NT2/D1 (cell line): ENCODE data around the gene CAPZA2.

Experiments used
- DNase-seq: peaks from one replicate; pipeline ENCODE4 v3.0.0-alpha.2; 2011; ENCODE audit warnings: low read depth, low spot score
- H3K27me3 ChIP-seq: 2 replicates; pipeline ENCODE4 v1.6.0; 2011; ENCODE audit warnings: mild to moderate bottlenecking; ENCODE audit not compliant: insufficient read length, insufficient read depth
- H3K36me3 ChIP-seq: 2 replicates; pipeline ENCODE4 v1.6.1; 2011; ENCODE audit warnings: mild to moderate bottlenecking, low read length, mixed read lengths; ENCODE audit not compliant: insufficient read depth, insufficient read length
- H3K4me1 ChIP-seq: 2 replicates; pipeline ENCODE4 v1.5.1; 2011; ENCODE audit not compliant: insufficient read depth, insufficient read length
- H3K4me3 ChIP-seq: 2 replicates; pipeline ENCODE4 v1.5.1; 2011; ENCODE audit warnings: low read depth; ENCODE audit not compliant: insufficient read length
- H3K9ac ChIP-seq: 2 replicates; pipeline ENCODE4 v1.6.0; 2011; ENCODE audit warnings: low read depth; ENCODE audit not compliant: insufficient read length
- H3K9me3 ChIP-seq: 2 replicates; pipeline ENCODE4 v1.5.1; 2011; ENCODE audit warnings: mild to moderate bottlenecking, low read length; ENCODE audit not compliant: insufficient read depth
- SUZ12 ChIP-seq: IDR thresholded peaks from 2 replicates; pipeline ENCODE4 v1.6.1; 2011; ENCODE audit not compliant: insufficient read length, insufficient read depth; ENCODE audit errors: extremely low read depth
- YY1 ChIP-seq: IDR thresholded peaks from 2 replicates; pipeline ENCODE4 v1.6.1; 2011; ENCODE audit not compliant: insufficient read length, insufficient read depth
- ZNF274 ChIP-seq: IDR thresholded peaks from 2 replicates; pipeline ENCODE4 v1.6.1; 2011; ENCODE audit warnings: mild to moderate bottlenecking, low read depth, low read length

CAPZA2 gene

DNA sequence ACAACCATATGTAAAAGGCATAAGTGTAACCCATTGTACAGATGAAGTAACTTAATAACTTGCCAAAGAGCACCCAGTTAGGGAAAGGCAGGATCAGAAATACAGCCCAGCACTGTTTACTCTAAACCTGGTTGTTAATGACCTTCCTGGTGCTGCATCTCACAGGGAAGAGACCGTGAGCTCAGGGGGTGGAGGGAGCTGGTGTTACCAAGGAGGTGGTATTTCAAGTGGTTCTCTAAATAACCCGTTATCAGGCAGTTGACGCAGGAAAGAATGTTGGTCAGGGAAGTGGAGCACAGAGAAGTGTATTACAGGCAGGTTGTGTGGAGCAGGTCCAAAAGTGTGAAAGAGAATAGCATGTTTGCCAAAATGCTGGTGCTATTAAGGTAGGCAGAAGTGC lies 86.5 kb downstream of the CAPZA2 start:
- Histone ChIP-seq H3K27me3 (no peaks in the 10 kb centered on the region), H3K9ac (no peak overlapping the region), H3K36me3 (no peaks in the 10 kb centered on the region), H3K9me3 (no peaks in the 10 kb centered on the region), H3K4me1 (peaks cover 2% of the 10 kb centered on the region), H3K4me3 (no peak overlapping the region)
- no peak for DNase-seq
- TF ChIP-seq ZNF274 = no peak
- TF ChIP-seq SUZ12 = no peak
- no peak for TF ChIP-seq YY1

- H3K4me1 ChIP-seq = peaks cover 2% of the 10 kb centered on the region
- no peaks in the 10 kb centered on the region for H3K36me3 ChIP-seq
- no peaks in the 10 kb centered on the region for H3K9me3 ChIP-seq
- no peak overlapping the region for H3K4me3 ChIP-seq
- TF ChIP-seq SUZ12 = no peak
- TF ChIP-seq ZNF274 = no peak
- no peak for TF ChIP-seq YY1
- no peak for DNase-seq
- no peak overlapping the region for H3K9ac ChIP-seq
- no peaks in the 10 kb centered on the region for H3K27me3 ChIP-seq
These were observed 87.8 kb downstream of the CAPZA2 start for GRCh38 chr7:116949941-116950801.

GRCh38 chr7:116950889-116951351 lies 88.5 kb downstream of the CAPZA2 start:
- no peaks in the 10 kb centered on the region for H3K27me3 ChIP-seq
- H3K9ac ChIP-seq = no peak overlapping the region
- TF ChIP-seq SUZ12 = no peak
- TF ChIP-seq YY1 = no peak
- TF ChIP-seq ZNF274 = no peak
- H3K4me3 ChIP-seq = no peak overlapping the region
- H3K36me3 ChIP-seq = peaks cover 4% of the 10 kb centered on the region
- no peaks in the 10 kb centered on the region for H3K9me3 ChIP-seq
- no peak for DNase-seq
- H3K4me1 ChIP-seq = peaks cover 2% of the 10 kb centered on the region

GRCh38 chr7:116951366-116952292 lies 89.2 kb downstream of the CAPZA2 start:
- Histone ChIP-seq H3K4me1 (peaks cover 2% of the 10 kb centered on the region), H3K4me3 (no peak overlapping the region), H3K36me3 (peaks cover 8% of the 10 kb centered on the region), H3K27me3 (no peaks in the 10 kb centered on the region), H3K9ac (no peak overlapping the region), H3K9me3 (no peaks in the 10 kb centered on the region)
- TF ChIP-seq SUZ12 = no peak
- TF ChIP-seq YY1 = no peak
- TF ChIP-seq ZNF274 = no peak
- DNase-seq = no peak

GRCh38 chr7:116952635-116953371 lies 90.4 kb downstream of the CAPZA2 start:
- Histone ChIP-seq H3K36me3 (peaks cover 12% of the 10 kb centered on the region), H3K27me3 (no peaks in the 10 kb centered on the region), H3K4me3 (peak overlapping the region; percentile 42), H3K9me3 (no peaks in the 10 kb centered on the region), H3K4me1 (peaks cover 2% of the 10 kb centered on the region), H3K9ac (peak overlapping the region; percentile 64)
- no peak for TF ChIP-seq SUZ12
- TF ChIP-seq YY1 = no peak
- TF ChIP-seq ZNF274 = no peak
- no peak for DNase-seq

GRCh38 chr7:116953372-116953905 lies 91.1 kb downstream of the CAPZA2 start, which contains the start of gene ST7:
Gene ST7, plus strand, starts transcription at chr7:116953501. Its CDS starts 40 bp downstream, at chr7:116953541.
- peaks cover 12% of the 10 kb centered on the region for H3K36me3 ChIP-seq
- peak; percentile 30 for DNase-seq
- no peaks in the 10 kb centered on the region for H3K27me3 ChIP-seq
- peaks cover 2% of the 10 kb centered on the region for H3K4me1 ChIP-seq
- H3K9me3 ChIP-seq = no peaks in the 10 kb centered on the region
- peak within 1 kb of the TSS; percentile 78 for H3K4me3 ChIP-seq
- TF ChIP-seq YY1 (no peak), SUZ12 (no peak), ZNF274 (no peak)
- peak within 1 kb of the TSS; percentile 95 for H3K9ac ChIP-seq
